SK-N-SH (cell line): ENCODE data around the gene KRT6A. TPM values are rescaled to one million over a fixed set of nuclear protein-coding genes. Genes with fewer than 3 reads are reported as not detected.

ENCODE experiments used
- CTCF ChIA-PET: fragments of 300-600, 350-600 bp; formaldehyde crosslinking; extraction: SDS; loops from one replicate; lab custom pipeline; 2021; lab: Yijun Ruan, JAX
- POLR2A ChIA-PET: fragments of 350-600 bp; sonication (Branson Sonifier 250); formaldehyde crosslinking; extraction: SDS; loops from one replicate; lab custom pipeline; 2020; ENCODE audit warnings: antibody characterized with exemption, inconsistent platforms; lab: Yijun Ruan, JAX
- DNase-seq: peaks from one replicate; pipeline ENCODE4 v3.0.0; 2012
- H2AFZ ChIP-seq: fragments of 200-600 bp; sonication (generic); 2 replicates; pipeline ENCODE4 v1.8.1; 2016; ENCODE audit warnings: antibody characterized with exemption, mild to moderate bottlenecking, low read depth
- H3F3A ChIP-seq: fragments of 200-600 bp; sonication (generic); replicated peaks from 2 replicates; pipeline ENCODE3; 2016; ENCODE audit warnings: antibody characterized with exemption, mild to moderate bottlenecking; ENCODE audit not compliant: insufficient read depth
- H3K27ac ChIP-seq, 2 experiments: fragments of 200-500 bp in 1 of 2; fragments of 200-600 bp in 1 of 2; sonication (Bioruptor generic) in 1 of 2; sonication (generic), shearing (Covaris generic) in 1 of 2; 2 replicates each; pipeline versions ENCODE4 v1.5.1 to v1.6.1; 2014 to 2016; ENCODE audit warnings: low read depth in 2 of 2, inconsistent platforms in 1 of 2, low read length in 1 of 2, mild to moderate bottlenecking in 1 of 2, mixed read lengths in 1 of 2
- H3K27me3 ChIP-seq: fragments of 200-600 bp; sonication (generic), shearing (Covaris generic); 2 replicates; pipeline ENCODE4 v1.6.1; 2016; ENCODE audit warnings: mixed run types; ENCODE audit not compliant: insufficient read depth
- H3K36me3 ChIP-seq, 2 experiments: fragments of 200-500 bp in 1 of 2; fragments of 200-600 bp in 1 of 2; sonication (Bioruptor generic) in 1 of 2; sonication (generic) in 1 of 2; replicated peaks in 1 of 2; 2 replicates each; pipeline versions ENCODE3 to v1.5.1; 2014 to 2016; ENCODE audit warnings: low read length in 1 of 2, mild to moderate bottlenecking in 1 of 2; ENCODE audit not compliant: insufficient read depth in 2 of 2, control insufficient read depth in 1 of 2
- H3K4me1 ChIP-seq, 2 experiments: fragments of 200-500 bp in 1 of 2; fragments of 200-600 bp in 1 of 2; sonication (Bioruptor generic) in 1 of 2; sonication (generic), shearing (Covaris generic) in 1 of 2; 2 replicates each; pipeline versions ENCODE4 v1.5.1 to v1.6.1; 2014 to 2016; ENCODE audit warnings: low read depth in 1 of 2, low read length in 1 of 2, mixed run types in 1 of 2; ENCODE audit not compliant: insufficient read depth in 2 of 2, control insufficient read depth in 1 of 2
- H3K4me2 ChIP-seq: fragments of 200-600 bp; sonication (generic), shearing (Covaris generic); 2 replicates; pipeline ENCODE4 v1.6.1; 2017; ENCODE audit warnings: mixed run types
- H3K4me3 ChIP-seq, 2 experiments: fragments of 200-500 bp in 1 of 2; fragments of 200-600 bp in 1 of 2; sonication (Bioruptor generic) in 1 of 2; sonication (generic), shearing (Covaris generic) in 1 of 2; 2 replicates each; pipeline versions ENCODE4 v1.5.1 to v1.8.1; 2014 to 2016; ENCODE audit warnings: low read depth in 2 of 2, inconsistent platforms in 1 of 2, low read length in 1 of 2, mild to moderate bottlenecking in 1 of 2, mixed read lengths in 1 of 2, moderate library complexity in 1 of 2
- H3K79me2 ChIP-seq: fragments of 200-600 bp; sonication (generic); 2 replicates; pipeline ENCODE4 v1.8.1; 2017; ENCODE audit warnings: mild to moderate bottlenecking; ENCODE audit not compliant: insufficient read depth
- H3K9ac ChIP-seq: fragments of 200-600 bp; sonication (generic); 2 replicates; pipeline ENCODE4 v1.6.1; 2017; ENCODE audit warnings: mixed run types
- H3K9me2 ChIP-seq: fragments of 200-600 bp; sonication (generic); 2 replicates; pipeline ENCODE4 v1.6.1; 2017; ENCODE audit warnings: mixed run types
- H3K9me3 ChIP-seq: fragments of 200-600 bp; sonication (generic); 2 replicates; pipeline ENCODE4 v1.6.1; 2017; ENCODE audit warnings: mixed run types, mild to moderate bottlenecking, moderate library complexity
- H4K20me1 ChIP-seq: fragments of 200-600 bp; sonication (generic); 2 replicates; pipeline ENCODE4 v1.6.1; 2017; ENCODE audit warnings: mild to moderate bottlenecking, mixed run types; ENCODE audit not compliant: insufficient read depth
- CHD2 ChIP-seq: fragments of 150-350 bp; IDR thresholded peaks from 2 replicates; pipeline ENCODE4 v1.6.1; 2018; ENCODE audit warnings: low read length; ENCODE audit not compliant: partially characterized antibody
- EZH2phosphoT487 ChIP-seq: fragments of 200-600 bp; sonication (generic); IDR thresholded peaks from 2 replicates; pipeline ENCODE4 v1.6.1; 2017; ENCODE audit warnings: low read depth, mixed run types, mild to moderate bottlenecking, antibody characterized with exemption, moderate library complexity, borderline replicate concordance
- GABPA ChIP-seq: IDR thresholded peaks from 2 replicates; pipeline ENCODE4 v1.4.0; 2012; ENCODE audit warnings: low read depth, mild to moderate bottlenecking
- IRF3 ChIP-seq: fragments of 150-350 bp; IDR thresholded peaks from 2 replicates; pipeline ENCODE4 v1.6.1; 2016; ENCODE audit warnings: mild to moderate bottlenecking, low read depth, low read length
- JUND ChIP-seq: IDR thresholded peaks from 2 replicates; pipeline ENCODE4 v1.4.0; 2012
- MEF2A ChIP-seq: IDR thresholded peaks from 2 replicates; pipeline ENCODE4 v1.4.0; 2012; ENCODE audit warnings: low read depth, borderline replicate concordance
- MXI1 ChIP-seq: IDR thresholded peaks from 2 replicates; pipeline ENCODE4 v1.6.1; 2012; ENCODE audit warnings: mild to moderate bottlenecking, low read depth, low read length, improper control_type of control experiment
- NFIC ChIP-seq: IDR thresholded peaks from 2 replicates; pipeline ENCODE4 v1.4.0; 2012; ENCODE audit warnings: borderline replicate concordance
- NRF1 ChIP-seq: IDR thresholded peaks from 2 replicates; pipeline ENCODE4 v1.6.1; 2012; ENCODE audit warnings: low read depth, mild to moderate bottlenecking, low read length
- POLR2AphosphoS5 ChIP-seq: IDR thresholded peaks from 2 replicates; pipeline ENCODE4 v1.6.1; 2012; ENCODE audit warnings: low read depth, low read length
- RCOR1 ChIP-seq: fragments of 150-350 bp; IDR thresholded peaks from 2 replicates; pipeline ENCODE4 v1.6.1; 2017; ENCODE audit warnings: antibody characterized with exemption, low read length
- REST ChIP-seq: IDR thresholded peaks from 2 replicates; pipeline ENCODE4 v1.6.1; 2012; ENCODE audit warnings: mild to moderate bottlenecking, low read depth, low read length, moderate library complexity
- RXRA ChIP-seq: IDR thresholded peaks from 2 replicates; pipeline ENCODE4 v1.4.0; 2012; ENCODE audit warnings: low read depth, mild to moderate bottlenecking, borderline replicate concordance
- SIN3A ChIP-seq: IDR thresholded peaks from 2 replicates; pipeline ENCODE4 v1.6.1; 2012; ENCODE audit warnings: low read depth, mild to moderate bottlenecking, low read length, moderate library complexity, borderline replicate concordance
- SMC3 ChIP-seq: IDR thresholded peaks from 2 replicates; pipeline ENCODE4 v1.6.1; 2012; ENCODE audit warnings: low read depth, low read length, improper control_type of control experiment
- TAF1 ChIP-seq: IDR thresholded peaks from 2 replicates; pipeline ENCODE4 v1.6.1; 2012; ENCODE audit warnings: low read depth, mild to moderate bottlenecking, low read length, moderate library complexity, borderline replicate concordance
- USF1 ChIP-seq: IDR thresholded peaks from 2 replicates; pipeline ENCODE4 v1.4.0; 2012; ENCODE audit warnings: low read depth, borderline replicate concordance
- WGBS: methylation state at CpG from one replicate; pipeline ENCODE4 v1.1.6; 2017; ENCODE audit warnings: low lambda C conversion rate; 5-methylcytosine and 5-hydroxymethylcytosine counted together
- polyA plus RNA-seq, 3 experiments: library from polyadenylated mRNA; depleted of rRNA; stranded (reverse); fragments of >200 nt; gene quantifications; 2 replicates each; pipeline ENCODE4 v1.2.3, GENCODE V29; 2012

Gene KRT6A
- polyA plus RNA-seq, 1 of the 3 experiments (the other 2 are of a cell fraction) = not detected

- TF ChIP-seq EZH2phosphoT487 (no peak), USF1 (peak; percentile 27; the same call in 1 of the 2 replicates)
- Histone ChIP-seq H3F3A (no peaks in the 10 kb centered on the region), H3K4me3 (no peak overlapping the region), H3K9me3 (no peaks in the 10 kb centered on the region), H3K4me1 (no peaks in the 10 kb centered on the region), H3K27ac (no peak overlapping the region), H2AFZ (no peak overlapping the region), H4K20me1 (no peaks in the 10 kb centered on the region), H3K36me3 (no peaks in the 10 kb centered on the region), H3K27me3 (peaks cover 28% of the 10 kb centered on the region; the same call in 1 of the 2 replicates), H3K9ac (no peak overlapping the region), H3K9me2 (no peaks in the 10 kb centered on the region), H3K79me2 (no peaks in the 10 kb centered on the region), H3K4me2 (no peak overlapping the region)
- ChIA-PET POLR2A (no interaction called here), CTCF (no interaction called here)
- WGBS = 41% methylated on average over 5 of the region's 5 CpGs
- no peak for DNase-seq
Measured at GRCh38 chr12:52534482-52534881, 41.4 kb upstream of the KRT6A start.

GRCh38 chr12:52533686-52534470, 40.8 kb upstream of the KRT6A start:
- Histone ChIP-seq H3K4me1 (no peaks in the 10 kb centered on the region), H3K9ac (no peak overlapping the region), H3K4me3 (no peak overlapping the region), H3K27ac (no peak overlapping the region), H3K9me3 (no peaks in the 10 kb centered on the region), H3K27me3 (peaks cover 32% of the 10 kb centered on the region; the same call in 1 of the 2 replicates), H3K4me2 (no peak overlapping the region), H3K9me2 (no peaks in the 10 kb centered on the region), H2AFZ (no peak overlapping the region), H3K79me2 (no peaks in the 10 kb centered on the region), H3K36me3 (no peaks in the 10 kb centered on the region), H4K20me1 (no peaks in the 10 kb centered on the region), H3F3A (no peaks in the 10 kb centered on the region)
- WGBS = 30% methylated on average over 9 of the region's 10 CpGs
- CTCF ChIA-PET = interaction anchor here (0.8 to 1.6 kb wide), 3 partner anchors 142 to 447 kb away, joined by 3 to 4 read pairs (median 4); no protein-coding TSS in a partner anchor
- POLR2A ChIA-PET = no interaction called here
- TF ChIP-seq SMC3 (no peak), USF1 (no peak), NRF1 (no peak), POLR2AphosphoS5 (no peak), GABPA (no peak), MEF2A (no peak), IRF3 (no peak), EZH2phosphoT487 (no peak), JUND (no peak), RCOR1 (no peak), TAF1 (no peak), SIN3A (no peak), REST (no peak), CHD2 (no peak), NFIC (no peak), MXI1 (no peak), RXRA (no peak)
- no peak for DNase-seq
